Gastroesophageal sphincter (tissue), 3 donors: ENCODE data around the gene ALDH2.

Experiments used
- CTCF ChIP-seq, 4 experiments: fragments of 200-600 bp in 2 of 4; fragments of 450-650 bp in 2 of 4; sonication (generic) in 1 of 4; IDR thresholded peaks; one replicate each; pipeline ENCODE4 v1.5.1; 2017 to 2019; ENCODE audit warnings: antibody characterized with exemption in 4 of 4, mild to moderate bottlenecking in 2 of 4, moderate library complexity in 2 of 4
- POLR2A ChIP-seq, 2 donors: fragments of 450-650 bp; IDR thresholded peaks; one replicate each; pipeline ENCODE4 v1.6.1; 2017; ENCODE audit warnings: antibody characterized with exemption in 2 of 2, mild to moderate bottlenecking in 2 of 2, moderate library complexity in 1 of 2
- POLR2AphosphoS5 ChIP-seq: sonication (generic); formaldehyde crosslinking; IDR thresholded peaks from one replicate; pipeline ENCODE4 v1.6.1; 2017; ENCODE audit warnings: antibody characterized with exemption

- TF ChIP-seq CTCF (IDR thresholded peaks at IDR 0.05) (no peak), POLR2AphosphoS5 (no peak), POLR2A (IDR thresholded peaks at IDR 0.05) (no peak)
These were observed 79.3 kb downstream of the ALDH2 start for GRCh38 chr12:111846016-111846415.
